HepG2 (cell line): ENCODE measurements around the gene SLAMF9.

Experiments
- NCOA1 ChIP-seq: sonication (generic); formaldehyde crosslinking; IDR thresholded peaks from 2 replicates; pipeline ENCODE4 v1.9.0; 2021; ENCODE audit warnings: missing genetic modification reagents
- PHF21A ChIP-seq: sonication (generic); formaldehyde crosslinking; IDR thresholded peaks from 2 replicates; pipeline ENCODE4 v1.5.0; 2020; ENCODE audit warnings: mild to moderate bottlenecking, missing genetic modification reagents
- TARDBP ChIP-seq: sonication (generic); formaldehyde crosslinking; IDR thresholded peaks from 2 replicates; pipeline ENCODE4 v1.8.0; 2022; ENCODE audit warnings: mild to moderate bottlenecking, missing genetic modification reagents
- ZBTB8A ChIP-seq: sonication (generic); formaldehyde crosslinking; IDR thresholded peaks from 2 replicates; pipeline ENCODE4 v1.4.0; 2020; ENCODE audit warnings: mild to moderate bottlenecking, low read depth, missing genetic modification reagents, borderline replicate concordance
- ZKSCAN1 ChIP-seq: fragments of 150-350 bp; IDR thresholded peaks from 2 replicates; pipeline ENCODE4 v1.6.1; 2014; ENCODE audit warnings: low read length
- ZSCAN31 ChIP-seq: sonication (generic); formaldehyde crosslinking; IDR thresholded peaks from 2 replicates; pipeline ENCODE4 v1.5.0; 2020; ENCODE audit warnings: low read depth, mild to moderate bottlenecking, missing genetic modification reagents
- TF ChIP-seq, protein P1 (sequence below): fragments of 450-650 bp; IDR thresholded peaks from 2 replicates; pipeline ENCODE4 v1.6.1; 2017; ENCODE audit warnings: mild to moderate bottlenecking
- TF ChIP-seq, protein P2 (sequence below): sonication (generic); formaldehyde crosslinking; IDR thresholded peaks from 2 replicates; pipeline ENCODE4 v1.4.0; 2020; ENCODE audit warnings: missing genetic modification reagents

DNA sequence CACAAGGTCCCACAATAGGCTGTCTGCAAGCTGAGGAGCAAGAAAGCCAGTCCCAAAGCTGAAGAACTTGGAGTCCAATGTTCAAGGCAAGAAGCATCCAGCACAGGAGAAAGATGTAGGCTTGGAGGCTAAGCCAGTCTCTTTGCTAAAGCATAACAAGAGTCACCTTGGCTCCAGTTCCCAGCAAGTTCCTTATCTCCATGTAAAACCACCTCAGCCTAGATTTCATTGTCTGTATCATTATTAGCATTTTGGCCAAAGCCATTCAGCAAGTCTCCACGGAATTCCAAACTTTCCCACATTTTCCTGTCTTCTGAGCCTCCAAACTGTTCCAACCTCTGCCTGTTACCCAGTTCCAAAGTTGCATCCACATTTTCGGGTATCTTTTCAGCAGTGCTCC, 40.9 kb upstream of the SLAMF9 start:
- TF ChIP-seq PHF21A (CRISPR knock-in tag) (no peak), ZBTB8A (CRISPR knock-in tag) (no peak), ZKSCAN1 (no peak), TARDBP (CRISPR knock-in tag) (no peak), NCOA1 (CRISPR knock-in tag) (no peak), ZSCAN31 (CRISPR knock-in tag) (no peak)
- TF ChIP-seq, protein P1, sequence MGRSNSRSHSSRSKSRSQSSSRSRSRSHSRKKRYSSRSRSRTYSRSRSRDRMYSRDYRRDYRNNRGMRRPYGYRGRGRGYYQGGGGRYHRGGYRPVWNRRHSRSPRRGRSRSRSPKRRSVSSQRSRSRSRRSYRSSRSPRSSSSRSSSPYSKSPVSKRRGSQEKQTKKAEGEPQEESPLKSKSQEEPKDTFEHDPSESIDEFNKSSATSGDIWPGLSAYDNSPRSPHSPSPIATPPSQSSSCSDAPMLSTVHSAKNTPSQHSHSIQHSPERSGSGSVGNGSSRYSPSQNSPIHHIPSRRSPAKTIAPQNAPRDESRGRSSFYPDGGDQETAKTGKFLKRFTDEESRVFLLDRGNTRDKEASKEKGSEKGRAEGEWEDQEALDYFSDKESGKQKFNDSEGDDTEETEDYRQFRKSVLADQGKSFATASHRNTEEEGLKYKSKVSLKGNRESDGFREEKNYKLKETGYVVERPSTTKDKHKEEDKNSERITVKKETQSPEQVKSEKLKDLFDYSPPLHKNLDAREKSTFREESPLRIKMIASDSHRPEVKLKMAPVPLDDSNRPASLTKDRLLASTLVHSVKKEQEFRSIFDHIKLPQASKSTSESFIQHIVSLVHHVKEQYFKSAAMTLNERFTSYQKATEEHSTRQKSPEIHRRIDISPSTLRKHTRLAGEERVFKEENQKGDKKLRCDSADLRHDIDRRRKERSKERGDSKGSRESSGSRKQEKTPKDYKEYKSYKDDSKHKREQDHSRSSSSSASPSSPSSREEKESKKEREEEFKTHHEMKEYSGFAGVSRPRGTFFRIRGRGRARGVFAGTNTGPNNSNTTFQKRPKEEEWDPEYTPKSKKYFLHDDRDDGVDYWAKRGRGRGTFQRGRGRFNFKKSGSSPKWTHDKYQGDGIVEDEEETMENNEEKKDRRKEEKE = no peak
- TF ChIP-seq, protein P2, sequence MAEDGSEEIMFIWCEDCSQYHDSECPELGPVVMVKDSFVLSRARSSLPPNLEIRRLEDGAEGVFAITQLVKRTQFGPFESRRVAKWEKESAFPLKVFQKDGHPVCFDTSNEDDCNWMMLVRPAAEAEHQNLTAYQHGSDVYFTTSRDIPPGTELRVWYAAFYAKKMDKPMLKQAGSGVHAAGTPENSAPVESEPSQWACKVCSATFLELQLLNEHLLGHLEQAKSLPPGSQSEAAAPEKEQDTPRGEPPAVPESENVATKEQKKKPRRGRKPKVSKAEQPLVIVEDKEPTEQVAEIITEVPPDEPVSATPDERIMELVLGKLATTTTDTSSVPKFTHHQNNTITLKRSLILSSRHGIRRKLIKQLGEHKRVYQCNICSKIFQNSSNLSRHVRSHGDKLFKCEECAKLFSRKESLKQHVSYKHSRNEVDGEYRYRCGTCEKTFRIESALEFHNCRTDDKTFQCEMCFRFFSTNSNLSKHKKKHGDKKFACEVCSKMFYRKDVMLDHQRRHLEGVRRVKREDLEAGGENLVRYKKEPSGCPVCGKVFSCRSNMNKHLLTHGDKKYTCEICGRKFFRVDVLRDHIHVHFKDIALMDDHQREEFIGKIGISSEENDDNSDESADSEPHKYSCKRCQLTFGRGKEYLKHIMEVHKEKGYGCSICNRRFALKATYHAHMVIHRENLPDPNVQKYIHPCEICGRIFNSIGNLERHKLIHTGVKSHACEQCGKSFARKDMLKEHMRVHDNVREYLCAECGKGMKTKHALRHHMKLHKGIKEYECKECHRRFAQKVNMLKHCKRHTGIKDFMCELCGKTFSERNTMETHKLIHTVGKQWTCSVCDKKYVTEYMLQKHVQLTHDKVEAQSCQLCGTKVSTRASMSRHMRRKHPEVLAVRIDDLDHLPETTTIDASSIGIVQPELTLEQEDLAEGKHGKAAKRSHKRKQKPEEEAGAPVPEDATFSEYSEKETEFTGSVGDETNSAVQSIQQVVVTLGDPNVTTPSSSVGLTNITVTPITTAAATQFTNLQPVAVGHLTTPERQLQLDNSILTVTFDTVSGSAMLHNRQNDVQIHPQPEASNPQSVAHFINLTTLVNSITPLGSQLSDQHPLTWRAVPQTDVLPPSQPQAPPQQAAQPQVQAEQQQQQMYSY (CRISPR knock-in tag) = no peak
